ENCODE data around the gene RBM39.
"Not testable (repeated sequence)": the region's sequence is repeated elsewhere in the genome, so short reads cannot be mapped to it uniquely, and the experiment has no call there.

RBM39 gene

DNA sequence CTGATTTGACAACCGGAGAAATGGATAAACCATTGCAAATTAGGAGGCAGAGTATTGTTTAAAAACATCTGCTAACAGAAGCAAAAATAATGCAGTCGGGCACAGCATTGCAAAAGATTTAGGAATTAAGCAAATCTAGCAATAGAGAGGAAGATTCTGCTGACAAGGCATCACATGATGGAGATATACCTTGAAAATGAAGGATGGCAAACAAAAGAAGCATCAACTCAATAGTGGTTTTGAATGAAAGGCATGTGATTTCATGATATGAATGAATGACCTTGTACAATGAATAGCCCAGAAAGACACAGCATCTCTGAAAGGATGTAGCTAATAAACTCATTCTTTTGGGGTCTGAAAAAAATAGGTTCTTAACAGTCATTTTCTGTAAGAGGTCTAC lies 8.6 kb upstream of the RBM39 start:
- no peak for DNase-seq

DNA sequence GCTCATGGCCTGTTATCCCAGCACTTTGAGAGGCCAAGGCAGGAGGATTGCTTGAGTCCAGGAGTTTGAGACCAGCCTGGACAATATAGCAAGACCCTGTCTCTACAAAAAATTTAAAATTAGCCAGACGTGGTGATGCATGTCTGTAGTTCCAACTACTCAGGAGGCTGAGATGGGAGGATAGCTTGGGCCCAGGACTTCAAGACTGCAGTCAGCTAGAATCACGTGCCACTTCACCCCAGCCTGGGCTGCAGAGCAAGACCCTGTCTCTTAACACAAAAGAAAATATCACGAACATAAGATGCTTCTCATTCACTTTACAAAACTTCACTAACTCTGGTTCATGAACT lies 2.4 kb upstream of the RBM39 start:
- DNase-seq = not testable (repeated sequence)

DNA sequence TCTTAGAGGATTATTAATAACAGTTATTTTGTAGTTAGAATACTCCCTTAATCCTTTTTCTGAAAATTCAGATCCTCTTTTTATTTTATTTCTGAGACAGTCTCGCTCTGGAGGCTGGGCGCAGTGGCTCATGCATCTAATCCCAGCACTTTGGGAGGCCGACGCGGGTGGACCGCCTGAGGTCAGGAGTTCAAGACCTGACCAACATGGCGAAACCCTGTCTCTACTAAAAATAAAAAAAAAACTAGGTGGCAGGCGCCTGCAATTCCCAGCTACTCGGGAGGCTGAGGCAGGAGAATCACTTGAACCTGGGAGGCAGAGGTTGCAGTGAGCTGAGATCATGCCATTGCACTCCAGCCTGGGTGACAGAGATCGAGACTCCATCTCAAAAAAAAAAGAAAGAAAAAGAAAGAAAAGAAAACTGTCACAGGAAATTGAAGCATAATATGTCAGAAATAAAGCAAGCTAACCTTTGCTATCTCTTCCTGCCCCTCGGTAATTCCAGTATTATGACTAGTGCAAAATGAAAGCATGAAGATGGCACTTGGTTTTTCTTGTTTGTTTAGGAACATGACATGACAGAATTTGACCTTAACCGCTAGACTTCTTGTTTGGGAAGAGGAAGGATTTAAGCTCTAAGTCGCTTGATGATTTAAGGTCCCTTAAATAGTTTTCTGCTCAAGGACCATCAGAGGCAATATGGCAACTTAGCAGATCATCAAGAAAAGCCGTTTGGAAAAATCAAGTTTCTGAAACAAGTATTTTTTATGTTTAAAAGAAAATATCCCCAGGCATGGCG lies 1.8 kb upstream of the RBM39 start:
- DNase-seq = no peak

DNA sequence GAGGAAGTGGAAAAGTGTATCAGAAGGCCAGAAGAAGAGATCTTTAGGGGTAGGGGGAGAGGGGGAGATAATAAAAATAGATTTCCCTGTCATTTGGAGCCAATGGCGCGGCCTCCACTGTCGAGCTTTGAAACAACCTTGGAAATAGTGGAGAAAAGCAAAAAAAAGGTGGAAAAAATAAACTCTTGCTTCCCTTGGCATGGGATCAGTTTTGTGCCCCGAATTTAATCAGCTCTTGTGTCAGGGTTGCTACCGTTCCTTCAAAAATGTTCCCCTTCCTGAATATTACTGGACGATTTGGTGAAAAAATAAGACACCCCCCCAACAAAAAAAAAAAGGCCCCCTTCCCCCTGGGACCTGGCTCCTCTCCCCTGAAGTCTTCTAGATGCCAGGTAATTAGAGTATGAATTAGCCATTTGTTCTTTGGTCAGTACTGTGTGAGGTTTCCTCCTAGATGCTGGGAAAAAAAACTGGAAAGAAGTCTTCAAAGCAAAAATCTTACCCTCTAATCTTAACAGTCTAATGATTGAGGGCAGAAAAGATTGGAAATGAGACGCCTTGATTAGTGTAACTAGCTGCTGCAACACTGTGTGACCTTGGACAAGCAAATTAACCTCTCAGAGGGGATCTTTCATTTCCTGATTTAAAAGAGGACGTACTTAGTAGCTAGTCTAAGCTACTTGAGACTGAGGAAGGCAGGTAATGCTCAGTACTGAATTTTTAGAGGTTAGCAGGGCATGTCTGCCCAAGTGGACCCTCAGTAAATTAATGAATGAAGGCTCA lies 872 bp upstream of the RBM39 start:
- DNase-seq = no peak

DNA sequence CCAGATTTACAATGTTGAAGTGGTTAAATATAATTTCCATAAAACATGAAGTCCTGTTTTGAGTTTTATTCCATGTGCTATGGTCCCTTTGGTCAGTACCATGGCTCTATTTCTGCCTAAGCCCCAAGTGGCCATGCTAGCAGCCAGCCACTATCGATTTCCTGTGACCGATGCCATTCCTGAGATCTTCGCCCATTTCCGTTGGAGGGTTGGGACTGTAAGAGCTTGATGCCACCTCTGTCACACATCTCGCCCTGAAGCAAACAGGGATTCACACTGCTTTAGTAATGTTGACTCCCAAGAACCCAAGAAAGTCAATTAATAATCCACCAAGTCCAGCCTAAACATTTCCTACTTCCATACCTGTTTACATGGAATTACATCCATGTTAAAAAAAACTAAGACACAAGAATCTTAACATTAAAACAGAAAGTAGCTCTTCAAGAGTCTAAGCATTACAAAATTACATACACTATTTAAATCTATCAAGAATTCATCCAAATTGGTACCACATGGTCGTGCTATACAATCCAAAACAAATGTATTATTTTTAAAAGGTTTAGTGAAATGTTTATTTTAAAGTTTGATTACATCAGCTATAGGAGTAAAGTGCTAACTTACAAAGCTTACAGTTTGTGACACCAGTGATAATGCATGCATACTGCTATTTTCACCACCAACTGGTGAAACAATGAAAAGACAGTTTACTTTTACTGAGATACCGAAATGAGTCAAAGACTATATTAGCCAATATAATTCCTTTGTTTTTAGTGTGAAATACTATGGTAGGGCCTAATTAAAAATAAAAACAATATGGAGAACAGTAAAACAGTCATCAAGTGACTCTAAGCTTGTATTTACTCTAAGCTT lies 2.5 kb downstream of the RBM39 start:
- no peak for DNase-seq

DNA sequence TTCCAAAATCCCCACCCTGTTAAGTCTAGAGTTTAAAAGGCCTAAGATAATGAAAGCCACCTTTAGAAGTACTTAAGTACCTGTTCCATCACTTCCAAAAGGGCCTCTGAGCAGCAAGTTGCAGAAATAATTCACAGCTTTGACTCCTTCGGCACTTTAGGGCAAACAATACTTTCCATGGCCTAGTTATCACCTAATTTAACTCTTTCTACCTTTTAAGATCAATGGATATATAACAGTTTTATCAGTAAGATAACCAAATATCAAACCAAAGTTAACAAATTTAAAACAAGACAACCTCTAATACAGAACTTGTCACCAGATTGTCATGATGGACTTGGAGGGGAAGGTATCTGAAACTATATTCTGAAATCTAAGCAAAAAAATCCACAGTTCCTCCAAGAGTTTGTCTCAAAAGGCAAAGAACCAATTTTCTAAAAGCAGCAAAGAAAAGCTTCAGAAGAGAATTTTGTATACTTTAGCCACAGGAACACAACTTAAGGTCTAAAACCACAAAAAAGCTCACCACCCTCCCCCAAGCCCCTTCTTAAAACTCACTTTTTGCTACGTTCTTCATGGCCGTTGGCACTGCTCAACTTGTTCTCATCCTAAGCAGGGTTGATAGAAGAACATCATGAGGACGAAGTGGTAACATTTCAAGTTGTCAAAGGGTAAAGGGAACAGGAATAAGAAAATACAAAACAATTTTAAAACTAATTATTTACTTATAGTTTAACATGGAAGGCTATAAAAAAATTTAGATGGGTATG lies 3.5 kb downstream of the RBM39 start:
- DNase-seq = no peak

DNA sequence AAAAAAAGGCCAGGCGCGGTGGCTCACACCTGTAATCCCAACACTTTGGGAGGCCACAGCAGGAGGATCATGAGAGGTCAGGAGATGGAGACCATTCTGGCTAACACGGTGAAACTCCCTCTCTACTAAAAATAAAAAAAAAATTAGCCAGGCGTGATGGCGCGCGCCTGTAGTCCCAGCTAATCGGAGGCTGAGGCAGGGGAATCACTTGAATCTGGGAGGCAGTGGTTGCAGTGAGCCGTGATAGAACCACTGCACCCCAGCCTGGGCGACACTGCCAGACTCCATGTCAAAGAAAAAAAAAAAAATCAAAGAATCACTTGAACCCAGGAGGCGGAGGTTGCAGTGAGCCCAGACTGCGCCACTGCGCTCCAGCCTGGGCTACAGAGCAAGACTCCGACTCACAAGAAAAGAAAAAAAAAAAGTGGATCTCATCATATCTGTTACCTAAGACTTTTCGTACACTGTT lies 4.2 kb downstream of the RBM39 start:
- no peak for DNase-seq

DNA sequence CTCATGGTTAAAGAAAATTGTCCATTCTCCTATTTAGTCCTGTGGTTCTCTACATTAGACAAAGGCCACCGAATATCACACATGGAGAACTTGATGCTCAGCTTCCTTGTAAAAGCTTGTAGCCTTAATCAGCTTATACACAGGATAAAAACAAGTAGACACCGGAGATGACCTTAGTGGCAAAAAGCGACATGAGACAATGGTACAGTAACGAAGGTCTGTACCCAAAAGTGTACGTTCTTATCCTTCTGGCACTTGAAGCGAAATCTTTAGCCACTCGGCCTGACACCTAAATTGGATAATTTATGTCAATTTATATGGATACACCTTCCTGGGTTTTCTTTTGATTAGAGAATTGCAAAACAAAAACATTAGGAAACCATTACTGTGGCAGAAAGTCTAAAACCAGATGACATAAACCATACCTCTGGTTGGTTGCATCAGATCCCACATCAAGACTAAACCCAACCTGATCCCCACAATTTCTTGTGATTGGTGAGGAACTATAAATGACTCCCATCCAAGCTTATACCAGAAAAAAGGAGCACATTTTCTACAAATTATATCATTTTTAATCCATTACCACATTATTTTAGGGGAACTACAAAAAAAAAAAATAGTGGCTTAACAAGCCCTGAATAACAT lies 6.1 kb downstream of the RBM39 start:
- no peak for DNase-seq

DNA sequence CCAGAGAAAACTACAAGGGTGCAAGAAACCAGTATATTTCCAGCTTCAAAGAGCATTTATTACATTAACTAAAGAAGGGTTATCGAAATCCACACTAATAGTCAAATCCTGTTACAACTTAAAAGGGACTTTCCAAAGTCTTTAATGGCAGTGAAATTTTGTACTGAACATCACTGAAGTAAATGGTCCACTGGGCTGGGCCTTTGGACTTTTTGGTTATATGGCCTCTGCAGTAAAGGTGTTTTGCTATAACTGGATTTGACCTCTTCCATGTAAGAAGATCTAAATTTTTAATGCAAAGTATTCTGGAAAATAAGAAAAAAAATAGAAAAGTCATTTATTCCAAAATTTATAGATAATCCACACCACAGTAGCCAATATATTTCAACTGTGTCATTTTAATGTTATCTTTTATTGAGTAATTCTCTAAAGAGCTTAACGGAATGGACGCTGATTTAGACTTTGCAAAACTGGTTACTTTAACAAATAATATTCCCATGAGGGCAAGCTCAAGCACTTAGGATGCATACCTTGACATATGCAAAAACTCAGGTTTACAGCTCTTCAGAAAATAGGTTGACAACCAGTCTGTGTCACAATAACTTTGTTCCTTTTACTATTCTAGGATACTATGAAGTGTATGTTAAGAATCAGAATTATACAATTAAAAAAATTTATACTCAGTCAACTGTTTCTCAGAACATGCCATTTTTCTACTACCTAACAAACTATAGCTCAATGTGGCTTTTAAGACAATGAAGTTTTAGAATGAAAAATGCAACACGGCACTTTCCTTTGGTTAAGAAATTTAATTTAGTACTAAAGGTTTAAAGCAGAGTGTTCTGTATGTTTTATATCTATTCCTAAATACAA lies 7.0 kb downstream of the RBM39 start:
- DNase-seq = no peak

DNA sequence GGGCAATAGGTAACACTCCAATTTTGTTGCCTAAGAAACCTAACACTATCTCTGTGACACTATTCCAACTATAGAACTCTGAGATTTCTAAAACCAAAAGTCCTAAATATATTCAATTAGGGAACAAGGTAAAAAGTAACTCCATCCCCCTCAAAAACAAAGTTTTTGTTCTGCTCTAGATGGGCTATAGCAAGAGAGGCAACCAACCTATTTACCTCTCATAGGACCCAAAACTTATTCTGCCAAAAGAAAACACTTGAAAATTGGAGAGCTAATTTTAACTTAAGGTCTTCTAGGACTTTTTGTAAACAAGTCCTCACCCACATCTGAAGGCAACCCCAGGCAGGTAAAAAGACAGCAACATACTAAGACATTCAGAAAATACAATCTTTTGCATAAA lies 7.7 kb downstream of the RBM39 start:
- no peak for DNase-seq

DNA sequence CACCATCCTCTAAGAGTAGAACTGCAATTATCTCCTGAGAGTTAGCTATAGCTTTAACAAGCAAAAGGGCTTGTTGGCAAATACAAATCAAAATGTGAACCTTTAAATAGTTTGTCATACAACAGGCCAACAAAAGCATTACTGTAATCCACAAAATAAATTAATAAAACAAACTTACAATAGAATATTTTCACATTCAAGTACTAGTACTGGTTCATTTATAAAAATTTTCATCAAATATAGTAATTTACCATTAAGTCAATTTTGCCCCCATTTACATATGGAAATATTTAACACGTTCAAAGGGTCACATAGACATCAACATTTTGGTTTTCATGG lies 9.4 kb downstream of the RBM39 start:
- DNase-seq = no peak

DNA sequence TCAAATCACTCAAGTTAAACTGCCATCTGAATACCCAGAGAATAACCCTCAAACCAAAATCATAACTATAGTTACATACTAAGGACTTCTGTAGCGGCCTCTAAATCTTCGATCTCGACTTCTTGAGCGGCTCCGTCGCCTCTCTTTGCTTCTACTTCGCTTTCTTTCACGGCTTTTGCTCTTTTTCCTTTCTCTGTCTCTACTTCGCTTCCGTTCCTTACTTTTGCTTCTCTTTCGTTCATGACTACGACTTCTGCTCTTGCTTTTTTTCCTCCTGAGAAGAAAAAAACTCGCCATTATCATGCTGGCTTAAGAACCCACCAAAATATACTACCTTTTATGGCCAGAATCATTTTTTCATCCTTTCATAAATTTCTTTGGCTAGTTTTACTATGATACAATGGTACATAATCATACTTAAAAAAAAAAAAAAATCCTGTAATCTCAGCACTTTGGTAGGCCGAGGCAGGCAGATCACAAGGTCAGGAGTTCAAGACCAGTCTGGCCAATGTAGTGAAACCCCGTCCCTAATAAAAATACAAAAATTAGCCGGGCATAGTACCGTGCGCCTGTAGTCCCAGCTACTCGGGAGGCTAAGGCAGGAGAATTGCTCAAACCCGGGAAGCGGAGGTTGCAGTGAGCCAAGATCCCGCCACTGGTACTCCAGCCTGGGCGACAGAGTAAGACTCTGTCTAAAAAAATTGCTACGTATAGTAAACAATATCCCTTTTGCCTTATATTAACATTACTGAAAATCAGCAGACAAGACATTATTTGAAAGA lies 10.0 kb downstream of the RBM39 start:
- no peak for DNase-seq

DNA sequence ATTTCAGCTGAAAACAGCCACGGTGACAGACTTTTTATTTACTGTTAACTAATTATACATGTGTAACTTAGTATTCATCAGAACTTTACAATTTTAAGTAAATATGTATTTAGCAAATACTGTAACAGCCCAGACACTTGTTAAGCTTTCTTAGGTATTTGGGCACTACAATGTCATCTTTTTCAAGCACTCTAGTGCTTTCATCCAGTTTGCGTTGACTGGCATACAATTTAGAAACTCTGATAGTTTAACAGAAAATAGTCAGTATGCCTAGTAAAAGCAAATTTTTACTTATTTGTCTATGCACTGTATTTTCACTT lies 10.6 kb downstream of the RBM39 start:
- DNase-seq = no peak

DNA sequence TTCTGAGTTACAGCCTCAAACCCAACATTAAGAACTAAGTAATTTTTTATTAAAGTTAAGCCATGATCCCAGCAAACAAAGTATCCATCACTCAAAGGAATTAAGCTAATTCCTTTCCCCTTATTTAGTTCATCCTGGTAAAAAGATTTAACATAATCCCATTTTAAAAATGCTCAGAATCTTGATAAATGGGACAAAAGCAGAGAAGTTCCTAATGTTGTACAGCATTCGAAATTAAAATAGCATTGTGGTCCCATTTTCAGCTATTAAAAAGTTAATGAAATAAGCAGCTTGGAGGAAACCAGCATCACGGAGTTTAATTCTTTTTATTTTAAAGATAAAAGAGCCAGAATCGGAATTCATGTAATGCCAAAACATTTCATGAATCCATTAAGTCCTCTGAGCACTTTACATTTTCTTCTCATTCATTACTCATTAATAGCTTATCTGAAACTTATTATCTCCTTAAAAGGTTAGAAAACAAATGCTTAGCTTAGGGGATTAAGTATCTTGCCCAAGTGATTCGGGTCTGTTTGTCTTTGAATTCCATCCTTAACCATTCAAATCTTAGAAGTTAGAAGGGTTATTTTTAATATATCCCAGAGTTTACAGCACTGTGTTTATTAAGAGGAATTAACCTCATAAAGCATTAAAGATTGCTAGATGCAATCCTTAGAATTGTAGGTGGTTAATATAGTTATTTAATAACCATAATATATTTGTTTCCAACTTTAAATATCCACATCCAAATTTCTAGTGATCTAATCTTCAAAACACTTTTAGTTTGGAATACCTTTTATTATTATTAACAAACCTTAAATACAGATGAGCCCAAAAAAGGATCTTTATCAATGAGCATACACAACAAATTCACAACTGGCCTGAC lies 11.2 kb downstream of the RBM39 start:
- DNase-seq = no peak

DNA sequence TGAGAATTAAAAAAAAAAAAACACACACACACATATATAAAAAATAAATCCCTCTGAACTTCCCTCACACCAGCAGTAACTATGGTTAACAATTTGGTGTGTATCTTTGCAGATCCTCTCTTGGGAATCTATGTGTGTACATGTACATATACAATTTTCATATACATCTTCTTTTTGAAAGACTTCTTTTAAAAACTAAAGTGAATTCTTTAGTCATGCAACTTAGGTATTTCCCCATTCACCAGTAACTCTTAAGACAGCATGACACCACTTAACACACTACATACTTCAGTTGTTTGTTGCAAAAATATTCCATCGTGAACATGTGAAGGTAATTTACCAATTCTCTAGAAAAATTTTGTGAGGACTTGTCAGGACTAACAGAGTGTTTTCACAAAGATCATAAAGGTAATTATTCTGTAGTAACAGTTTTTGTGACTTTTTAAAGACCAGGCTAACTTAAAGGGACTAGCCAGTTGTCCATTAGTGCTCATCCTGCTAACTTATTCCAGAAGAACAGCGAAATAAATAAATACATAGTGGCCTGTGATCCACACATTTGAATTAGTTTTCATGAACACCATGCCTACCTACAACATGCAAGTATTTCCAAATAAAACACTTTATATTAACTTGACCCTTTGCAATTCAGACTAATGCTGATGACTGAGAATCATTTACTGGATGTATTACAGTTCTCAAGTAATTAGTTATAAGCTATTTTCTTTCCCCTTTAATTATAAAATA lies 12.1 kb downstream of the RBM39 start:
- no peak for DNase-seq

DNA sequence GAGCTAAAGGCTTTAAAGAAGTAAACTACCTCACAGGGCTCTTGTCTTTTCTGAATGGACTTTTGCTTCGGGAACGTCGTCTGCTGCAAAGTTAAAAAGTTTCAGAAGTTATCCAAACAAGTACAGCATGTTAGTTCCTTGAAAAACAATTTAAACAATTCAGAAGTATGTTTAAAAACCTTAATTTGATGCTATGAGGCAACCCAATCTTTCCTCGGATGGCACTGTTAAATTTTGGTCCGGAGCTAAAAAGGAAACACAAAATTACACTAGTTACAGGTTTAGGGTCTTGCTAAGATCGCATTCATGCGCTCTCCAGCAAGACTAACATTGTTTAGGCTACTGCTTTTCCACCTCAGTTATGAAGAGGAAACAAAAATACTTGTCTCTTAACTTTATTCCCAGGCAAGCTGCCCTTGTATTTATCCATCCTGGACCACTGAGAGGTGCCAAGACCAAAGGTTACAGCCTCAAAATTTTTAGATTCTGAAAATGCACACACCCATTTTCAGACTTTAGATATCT lies 12.7 kb downstream of the RBM39 start:
- no peak for DNase-seq

DNA sequence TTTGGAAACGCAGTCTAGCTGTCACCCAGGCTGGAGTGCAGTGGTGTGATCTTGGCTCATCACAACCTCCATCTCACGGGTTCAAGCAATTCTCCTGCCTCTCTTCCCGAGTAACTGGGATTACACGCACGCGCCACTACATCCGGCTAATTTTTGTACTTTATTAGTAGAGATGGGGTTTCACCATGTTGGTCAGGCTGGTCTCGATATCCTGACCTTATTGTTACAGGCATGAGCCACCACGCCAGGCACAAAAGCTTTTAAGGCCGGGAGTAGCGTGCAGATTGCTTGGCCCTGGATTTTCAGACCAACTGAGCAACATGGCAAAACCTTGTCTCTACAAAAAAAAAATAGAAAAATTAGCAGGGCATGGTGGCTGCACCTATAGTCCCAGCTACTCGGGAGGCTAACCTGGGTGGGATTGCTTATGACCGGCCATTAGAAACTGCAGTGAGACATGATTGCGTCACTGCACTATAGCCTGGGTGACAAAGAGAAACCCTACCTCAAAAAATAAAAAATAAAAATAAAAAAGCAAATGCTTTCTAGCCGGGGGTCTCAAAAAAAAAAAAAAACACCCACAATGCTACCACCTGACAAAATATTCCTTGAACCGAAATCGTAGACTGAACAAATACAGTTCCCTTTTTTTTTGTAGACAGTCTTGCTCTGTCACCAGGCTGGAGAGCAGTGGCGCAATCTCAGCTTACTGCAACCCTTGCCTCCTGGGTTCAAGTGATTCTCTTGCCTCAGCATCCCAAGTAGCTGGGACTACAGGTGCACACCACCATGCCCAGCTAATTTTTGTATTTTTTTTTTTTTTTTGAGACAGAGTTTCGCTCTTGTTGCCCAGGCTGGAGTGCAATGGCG lies 15.0 kb downstream of the RBM39 start:
- no peak for DNase-seq

Data from activated CD4-positive, CD25-positive, alpha-beta regulatory T cell (primary cell).